DND-41 (cell line): ENCODE measurements around the gene PMIS2.

Source experiments
- ATAC-seq: fragments of 200-7000 bp; cut with Tn5 transposase; 3 replicates; pipeline ENCODE4 v1.9.1; 2021; ENCODE audit warnings: low read depth; ENCODE audit not compliant: insufficient read depth
- DNase-seq: peaks from one replicate; pipeline ENCODE4 v3.0.0-alpha.2; 2020
- H2AFZ ChIP-seq: 2 replicates; pipeline ENCODE4 v1.6.0; 2012; ENCODE audit warnings: low read depth, low read length
- H3K27ac ChIP-seq: 2 replicates; pipeline ENCODE4 v1.5.1; 2012; ENCODE audit warnings: low read length, inconsistent platforms
- H3K27me3 ChIP-seq: fragments of 200-600 bp; sonication (generic); 2 replicates; pipeline ENCODE4 v1.6.0; 2012; ENCODE audit warnings: low read length, mild to moderate bottlenecking, inconsistent platforms; ENCODE audit not compliant: insufficient read depth, poor library complexity
- H3K36me3 ChIP-seq: 2 replicates; pipeline ENCODE4 v1.5.1; 2012; ENCODE audit warnings: low read length, inconsistent platforms; ENCODE audit not compliant: insufficient read depth
- H3K4me1 ChIP-seq: 2 replicates; pipeline ENCODE4 v1.5.1; 2012; ENCODE audit warnings: mild to moderate bottlenecking, low read length; ENCODE audit not compliant: insufficient read depth
- H3K4me2 ChIP-seq: 2 replicates; pipeline ENCODE4 v1.6.0; 2012; ENCODE audit warnings: mild to moderate bottlenecking, moderate library complexity, low read length, inconsistent platforms; ENCODE audit not compliant: insufficient read depth
- H3K4me3 ChIP-seq, 2 experiments: fragments of 200-600 bp in 1 of 2; shearing (Covaris generic) in 1 of 2; 2 replicates each; pipeline ENCODE4 v1.5.1; 2012 to 2016; ENCODE audit warnings: inconsistent platforms in 2 of 2, low read length in 2 of 2, mild to moderate bottlenecking in 2 of 2, low read depth in 1 of 2, moderate library complexity in 1 of 2
- H3K79me2 ChIP-seq: 2 replicates; pipeline ENCODE4 v1.6.0; 2012; ENCODE audit warnings: low read length, inconsistent platforms; ENCODE audit not compliant: insufficient read depth
- H3K9ac ChIP-seq: 2 replicates; pipeline ENCODE4 v1.6.0; 2012; ENCODE audit warnings: low read depth, mild to moderate bottlenecking, inconsistent platforms, low read length, moderate library complexity
- H3K9me3 ChIP-seq: 2 replicates; pipeline ENCODE4 v1.5.1; 2012; ENCODE audit warnings: low read length, moderate library complexity, mild to moderate bottlenecking, inconsistent platforms; ENCODE audit not compliant: insufficient read depth, severe bottlenecking
- H4K20me1 ChIP-seq: 2 replicates; pipeline ENCODE4 v1.6.0; 2012; ENCODE audit warnings: low read length; ENCODE audit not compliant: insufficient read depth
- EZH2 ChIP-seq: IDR thresholded peaks from 3 replicates; pipeline ENCODE4 v1.6.1; 2012; ENCODE audit warnings: borderline replicate concordance, low read depth, mild to moderate bottlenecking, moderate library complexity, low read length, inconsistent platforms; ENCODE audit not compliant: severe bottlenecking
- TF ChIP-seq, protein P1 (sequence below): IDR thresholded peaks from 2 replicates; pipeline ENCODE4 v1.5.1; 2012; ENCODE audit warnings: borderline replicate concordance, low read length, moderate library complexity, mild to moderate bottlenecking; ENCODE audit not compliant: poor library complexity, severe bottlenecking; ENCODE audit errors: extremely low read depth

Gene PMIS2

GRCh38 chr19:35556846-35557538 lies 29.0 kb upstream of the PMIS2 start:
- H3K4me3 ChIP-seq = no peak overlapping the region
- H4K20me1 ChIP-seq = 0 out of 2 replicates have a peak, but pooled peaks cover 5% of the 10 kb centered on the region
- DNase-seq = no peak
- no peaks in the 10 kb centered on the region for H3K36me3 ChIP-seq
- H3K9ac ChIP-seq = no peak overlapping the region
- H3K79me2 ChIP-seq = no peaks in the 10 kb centered on the region
- no peak overlapping the region for H2AFZ ChIP-seq
- H3K27ac ChIP-seq = no peak overlapping the region
- no peaks in the 10 kb centered on the region for H3K9me3 ChIP-seq
- no peaks in the 10 kb centered on the region for H3K27me3 ChIP-seq
- TF ChIP-seq EZH2 = no peak
- TF ChIP-seq, protein P1, sequence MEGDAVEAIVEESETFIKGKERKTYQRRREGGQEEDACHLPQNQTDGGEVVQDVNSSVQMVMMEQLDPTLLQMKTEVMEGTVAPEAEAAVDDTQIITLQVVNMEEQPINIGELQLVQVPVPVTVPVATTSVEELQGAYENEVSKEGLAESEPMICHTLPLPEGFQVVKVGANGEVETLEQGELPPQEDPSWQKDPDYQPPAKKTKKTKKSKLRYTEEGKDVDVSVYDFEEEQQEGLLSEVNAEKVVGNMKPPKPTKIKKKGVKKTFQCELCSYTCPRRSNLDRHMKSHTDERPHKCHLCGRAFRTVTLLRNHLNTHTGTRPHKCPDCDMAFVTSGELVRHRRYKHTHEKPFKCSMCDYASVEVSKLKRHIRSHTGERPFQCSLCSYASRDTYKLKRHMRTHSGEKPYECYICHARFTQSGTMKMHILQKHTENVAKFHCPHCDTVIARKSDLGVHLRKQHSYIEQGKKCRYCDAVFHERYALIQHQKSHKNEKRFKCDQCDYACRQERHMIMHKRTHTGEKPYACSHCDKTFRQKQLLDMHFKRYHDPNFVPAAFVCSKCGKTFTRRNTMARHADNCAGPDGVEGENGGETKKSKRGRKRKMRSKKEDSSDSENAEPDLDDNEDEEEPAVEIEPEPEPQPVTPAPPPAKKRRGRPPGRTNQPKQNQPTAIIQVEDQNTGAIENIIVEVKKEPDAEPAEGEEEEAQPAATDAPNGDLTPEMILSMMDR = no peak
- H3K4me2 ChIP-seq = no peak overlapping the region
- no peak for ATAC-seq
- H3K4me1 ChIP-seq = no peaks in the 10 kb centered on the region

DNA sequence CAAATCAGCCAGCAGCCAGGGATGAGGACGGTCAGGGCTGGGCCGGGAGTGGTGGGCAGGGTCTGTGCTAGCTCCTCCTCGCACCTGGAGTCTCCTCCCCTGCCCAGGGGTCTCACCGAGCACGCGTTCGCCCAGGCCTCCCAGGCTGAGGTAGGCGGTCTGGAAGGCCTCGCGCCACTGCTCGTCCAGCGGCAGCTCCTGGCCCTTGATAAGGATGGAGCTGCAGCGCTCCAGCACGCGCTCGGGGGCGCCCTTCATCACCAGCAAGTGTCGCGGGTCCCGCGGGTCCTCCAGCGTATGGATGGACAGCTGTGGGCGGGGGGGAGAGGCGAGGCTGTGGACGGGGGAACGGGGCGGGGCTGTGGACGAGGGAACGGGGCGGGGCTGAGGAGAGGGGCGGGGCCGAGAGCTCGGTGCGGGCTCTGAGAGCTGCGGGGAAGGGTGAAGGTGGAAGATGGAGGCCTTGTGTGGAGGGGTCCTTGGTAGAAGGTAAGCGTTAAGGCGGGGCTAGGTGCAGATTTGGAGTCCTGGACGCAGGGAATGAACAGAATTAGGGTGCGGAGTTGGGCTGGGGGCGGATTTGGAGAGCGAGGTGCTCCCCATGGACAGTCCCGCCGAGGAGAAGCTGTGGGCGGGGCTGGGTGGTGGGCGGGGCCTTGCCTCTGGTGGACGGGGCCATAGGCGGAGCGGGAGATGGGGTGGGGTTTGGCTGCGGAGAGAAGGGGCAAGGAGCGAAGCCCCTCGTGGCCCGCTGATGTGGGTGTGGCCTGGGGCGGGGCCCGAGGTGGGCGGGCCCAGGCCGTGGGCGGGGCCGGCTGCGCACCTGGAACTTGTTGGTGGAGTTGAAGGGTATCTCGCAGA lies 28.2 kb upstream of the PMIS2 start:
- Histone ChIP-seq H2AFZ (no peak overlapping the region), H3K9ac (no peak overlapping the region), H3K27ac (no peak overlapping the region)

DNA sequence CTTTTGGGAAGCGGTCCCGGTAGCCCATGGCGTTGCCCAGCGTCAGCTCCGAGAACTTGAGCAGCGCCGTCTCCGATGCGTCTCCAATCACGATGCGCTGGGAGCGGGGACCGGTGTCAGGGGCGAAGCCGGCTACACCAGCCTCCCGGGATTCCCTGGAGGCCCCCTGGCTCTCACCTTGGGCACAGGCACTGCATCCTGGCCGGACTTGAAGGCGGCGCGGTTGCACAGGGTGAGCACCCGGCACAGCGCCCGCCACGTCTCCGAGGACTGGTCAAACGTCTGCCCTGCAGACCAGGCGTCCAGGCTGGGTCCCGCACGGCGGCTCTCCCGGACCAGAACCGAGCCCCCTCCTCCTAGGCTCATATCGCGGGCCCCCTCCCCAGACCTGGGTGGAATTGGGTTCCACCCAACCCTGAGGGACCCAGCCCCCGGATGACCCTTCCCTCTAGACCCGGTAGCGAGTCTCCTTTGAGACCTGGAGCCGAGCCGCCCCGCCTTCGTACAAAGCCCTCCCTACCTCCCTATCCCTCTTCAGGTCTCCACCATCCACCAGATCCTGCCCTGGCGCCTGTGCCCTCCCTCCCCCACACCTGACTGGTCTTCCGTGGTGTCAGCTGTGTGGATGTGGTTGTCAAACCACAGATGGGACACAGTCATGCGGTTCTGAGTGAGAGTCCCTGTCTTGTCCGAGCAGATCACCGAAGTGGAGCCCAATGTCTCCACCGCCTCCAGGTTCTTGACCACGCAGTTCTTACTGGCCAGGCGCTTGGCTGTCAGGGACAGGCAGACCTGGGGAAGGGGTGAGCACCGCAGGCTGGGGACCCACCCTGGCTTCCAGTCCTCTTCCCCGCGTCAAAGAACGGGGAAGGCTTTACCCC lies 27.3 kb upstream of the PMIS2 start:
- H3K4me1 ChIP-seq = no peaks in the 10 kb centered on the region
- no peaks in the 10 kb centered on the region for H3K27me3 ChIP-seq
- H2AFZ ChIP-seq = no peak overlapping the region
- H4K20me1 ChIP-seq = 0 out of 2 replicates have a peak, but pooled peaks cover 5% of the 10 kb centered on the region
- no peak overlapping the region for H3K4me2 ChIP-seq
- TF ChIP-seq EZH2 = no peak
- TF ChIP-seq, protein P1 = no peak
- DNase-seq (no peak), ATAC-seq (no peak)
- H3K27ac ChIP-seq = no peak overlapping the region
- no peak overlapping the region for H3K4me3 ChIP-seq
- no peaks in the 10 kb centered on the region for H3K79me2 ChIP-seq
- no peaks in the 10 kb centered on the region for H3K9me3 ChIP-seq
- no peaks in the 10 kb centered on the region for H3K36me3 ChIP-seq
- no peak overlapping the region for H3K9ac ChIP-seq

More for the DNA sequence above, 28.2 kb upstream of the PMIS2 start:
- DNase-seq (no peak), ATAC-seq (no peak)
- Histone ChIP-seq H3K79me2 (no peaks in the 10 kb centered on the region), H3K4me2 (no peak overlapping the region), H3K4me1 (no peaks in the 10 kb centered on the region), H3K36me3 (no peaks in the 10 kb centered on the region), H4K20me1 (0 out of 2 replicates have a peak, but pooled peaks cover 5% of the 10 kb centered on the region), H3K9me3 (no peaks in the 10 kb centered on the region), H3K4me3 (no peak overlapping the region), H3K27me3 (no peaks in the 10 kb centered on the region)
- TF ChIP-seq, protein P1 = no peak
- no peak for TF ChIP-seq EZH2
